HCT116 (cell line): ENCODE measurements around the gene PBXIP1.

Experiments
- CEBPB ChIP-seq: IDR thresholded peaks from 2 replicates; pipeline ENCODE4 v1.6.1; 2012; ENCODE audit warnings: low read depth
- EZH2 ChIP-seq: fragments of 200-600 bp; sonication (generic); IDR thresholded peaks from 2 replicates; pipeline ENCODE4 v1.6.1; 2017; ENCODE audit warnings: antibody characterized with exemption, mixed run types
- JUND ChIP-seq: IDR thresholded peaks from 2 replicates; pipeline ENCODE4 v1.6.1; 2012
- POLR2A ChIP-seq: IDR thresholded peaks from 2 replicates; pipeline ENCODE4 v1.7.0; 2011; ENCODE audit warnings: borderline replicate concordance; ENCODE audit not compliant: insufficient read depth, insufficient read length; ENCODE audit errors: extremely low read depth
- SIN3A ChIP-seq: IDR thresholded peaks from 2 replicates; pipeline ENCODE4 v1.6.1; 2012; ENCODE audit warnings: low read depth
- TF ChIP-seq, protein P1 (sequence below), 3 experiments: fragments of 200-600 bp in 1 of 3; sonication (generic) in 1 of 3; IDR thresholded peaks in 2 of 3; conservative IDR thresholded peaks in 1 of 3; 2 replicates each; pipeline ENCODE4 v1.5.1; 2012 to 2017; ENCODE audit warnings: low read depth in 2 of 3, low read length in 2 of 3, antibody characterized with exemption in 1 of 3, borderline replicate concordance in 1 of 3, control low read depth in 1 of 3, mild to moderate bottlenecking in 1 of 3, mixed read lengths in 1 of 3, mixed run types in 1 of 3, moderate library complexity in 1 of 3; ENCODE audit not compliant: insufficient read depth in 1 of 3

DNA sequence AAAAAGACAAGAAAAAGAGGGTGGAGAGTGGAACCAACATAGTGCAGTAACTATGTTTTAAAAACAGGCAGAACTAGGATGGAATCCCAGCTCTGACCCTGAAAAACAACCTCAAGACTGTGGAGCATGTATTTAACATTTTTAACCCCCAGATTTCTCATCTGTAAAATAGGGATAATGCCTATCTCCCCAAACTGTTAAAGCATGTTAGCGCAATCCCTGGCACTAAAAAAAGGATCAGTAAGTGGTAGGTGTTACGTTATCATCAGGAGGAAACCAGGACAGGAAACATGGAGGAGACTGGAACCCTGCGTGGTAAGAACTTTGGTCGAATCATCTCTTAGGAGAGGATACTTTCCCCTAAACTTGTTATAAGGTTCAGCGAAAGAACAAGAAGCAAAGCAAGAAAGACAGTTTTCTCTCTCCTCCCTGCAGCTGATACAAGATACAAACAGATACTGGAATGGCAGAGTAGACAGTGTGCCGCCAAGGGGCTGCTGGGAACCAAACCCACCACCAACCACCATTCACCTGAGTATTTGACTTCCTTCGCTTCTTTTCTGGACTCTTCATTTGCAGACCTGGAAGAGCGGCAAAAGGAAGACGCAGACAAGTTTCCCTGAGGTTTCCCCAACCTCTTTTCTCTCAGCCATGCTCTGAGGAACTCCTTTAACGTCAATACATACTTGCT, 4.7 kb upstream of the PBXIP1 start:
- TF ChIP-seq POLR2A, result no peak
- TF ChIP-seq, protein P1, sequence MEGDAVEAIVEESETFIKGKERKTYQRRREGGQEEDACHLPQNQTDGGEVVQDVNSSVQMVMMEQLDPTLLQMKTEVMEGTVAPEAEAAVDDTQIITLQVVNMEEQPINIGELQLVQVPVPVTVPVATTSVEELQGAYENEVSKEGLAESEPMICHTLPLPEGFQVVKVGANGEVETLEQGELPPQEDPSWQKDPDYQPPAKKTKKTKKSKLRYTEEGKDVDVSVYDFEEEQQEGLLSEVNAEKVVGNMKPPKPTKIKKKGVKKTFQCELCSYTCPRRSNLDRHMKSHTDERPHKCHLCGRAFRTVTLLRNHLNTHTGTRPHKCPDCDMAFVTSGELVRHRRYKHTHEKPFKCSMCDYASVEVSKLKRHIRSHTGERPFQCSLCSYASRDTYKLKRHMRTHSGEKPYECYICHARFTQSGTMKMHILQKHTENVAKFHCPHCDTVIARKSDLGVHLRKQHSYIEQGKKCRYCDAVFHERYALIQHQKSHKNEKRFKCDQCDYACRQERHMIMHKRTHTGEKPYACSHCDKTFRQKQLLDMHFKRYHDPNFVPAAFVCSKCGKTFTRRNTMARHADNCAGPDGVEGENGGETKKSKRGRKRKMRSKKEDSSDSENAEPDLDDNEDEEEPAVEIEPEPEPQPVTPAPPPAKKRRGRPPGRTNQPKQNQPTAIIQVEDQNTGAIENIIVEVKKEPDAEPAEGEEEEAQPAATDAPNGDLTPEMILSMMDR (IDR thresholded peaks at IDR 0.05 in 2 of 3, conservative IDR thresholded peaks at IDR 0.05 in 1 of 3; ENCODE audit: borderline replicate concordance in 1 of 3, insufficient read depth in 1 of 3, low read depth in 2 of 3, low read length in 2 of 3), result no peak
- no peak for TF ChIP-seq JUND
- no peak for TF ChIP-seq CEBPB
- no peak for TF ChIP-seq EZH2
- no peak for TF ChIP-seq SIN3A
